ENCODE measurements around the gene DLG5. TPM values are rescaled to one million over a fixed set of nuclear protein-coding genes. Genes with fewer than 3 reads are reported as not detected.

Gene DLG5
- total RNA-seq, 1 experiment from 2014 or later = 127 TPM

- H3K36me3 Mint-ChIP-seq (ENCODE audit: insufficient read depth, unreplicated experiment) = peaks cover 36% of the 10 kb centered on the region
- H3K27me3 Mint-ChIP-seq (ENCODE audit: insufficient read depth, unreplicated experiment) = no peaks in the 10 kb centered on the region
- no peak for DNase-seq (ENCODE audit: unreplicated experiment)
- BruUV-seq (replicated peaks) = no TSS peak
- H3K4me3 Mint-ChIP-seq (ENCODE audit: unreplicated experiment) = peak overlapping the region; percentile 90
- ChIA-PET CTCF (interaction anchor here (1.7 kb wide), 1 partner anchor 24 kb away, joined by 6 read pairs; no protein-coding TSS in a partner anchor), POLR2A (interaction anchor here (1.0 to 6.4 kb wide), 6 partner anchors 9 to 51 kb away, joined by 3 to 79 read pairs (median 5); no protein-coding TSS in a partner anchor)
- TF ChIP-seq CTCF (IDR thresholded peaks at IDR 0.05; ENCODE audit: unreplicated experiment) = no peak
- peaks cover 53% of the 10 kb centered on the region for H3K4me1 Mint-ChIP-seq (ENCODE audit: insufficient read depth, unreplicated experiment)
- peak overlapping the region; percentile 69 for H3K27ac Mint-ChIP-seq (ENCODE audit: low read depth, unreplicated experiment)
- intact Hi-C loops (cut with micrococcal nuclease) = loop anchor here (10.0 kb wide), 1 partner anchor 48 kb away; no protein-coding TSS in a partner anchor
- H3K9me3 Mint-ChIP-seq (ENCODE audit: unreplicated experiment) = no peaks in the 10 kb centered on the region
Measured at GRCh38 chr10:77922566-77923179, 3.9 kb downstream of the DLG5 start.

GRCh38 chr10:77922055-77922454, 4.5 kb downstream of the DLG5 start:
- peak overlapping the region; percentile 90 for H3K4me3 Mint-ChIP-seq (ENCODE audit: unreplicated experiment)
- ChIA-PET POLR2A (interaction anchor here (1.0 to 1.9 kb wide), 5 partner anchors 8 to 49 kb away, joined by 3 to 10 read pairs (median 6); no protein-coding TSS in a partner anchor), CTCF (interaction anchor here (0.5 to 1.7 kb wide), 3 partner anchors 23 to 75 kb away, joined by 3 to 6 read pairs (median 4); no protein-coding TSS in a partner anchor)
- no TSS peak for BruUV-seq (replicated peaks)
- peaks cover 48% of the 10 kb centered on the region for H3K4me1 Mint-ChIP-seq (ENCODE audit: insufficient read depth, unreplicated experiment)
- no peaks in the 10 kb centered on the region for H3K27me3 Mint-ChIP-seq (ENCODE audit: insufficient read depth, unreplicated experiment)
- DNase-seq (ENCODE audit: unreplicated experiment) = no peak
- H3K27ac Mint-ChIP-seq (ENCODE audit: low read depth, unreplicated experiment) = peak overlapping the region; percentile 69
- no peaks in the 10 kb centered on the region for H3K9me3 Mint-ChIP-seq (ENCODE audit: unreplicated experiment)
- peaks cover 42% of the 10 kb centered on the region for H3K36me3 Mint-ChIP-seq (ENCODE audit: insufficient read depth, unreplicated experiment)
- intact Hi-C loops (cut with micrococcal nuclease) = loop anchor here (10.0 kb wide), 1 partner anchor 47 kb away; no protein-coding TSS in a partner anchor
- TF ChIP-seq CTCF (IDR thresholded peaks at IDR 0.05; ENCODE audit: unreplicated experiment) = no peak

DNA sequence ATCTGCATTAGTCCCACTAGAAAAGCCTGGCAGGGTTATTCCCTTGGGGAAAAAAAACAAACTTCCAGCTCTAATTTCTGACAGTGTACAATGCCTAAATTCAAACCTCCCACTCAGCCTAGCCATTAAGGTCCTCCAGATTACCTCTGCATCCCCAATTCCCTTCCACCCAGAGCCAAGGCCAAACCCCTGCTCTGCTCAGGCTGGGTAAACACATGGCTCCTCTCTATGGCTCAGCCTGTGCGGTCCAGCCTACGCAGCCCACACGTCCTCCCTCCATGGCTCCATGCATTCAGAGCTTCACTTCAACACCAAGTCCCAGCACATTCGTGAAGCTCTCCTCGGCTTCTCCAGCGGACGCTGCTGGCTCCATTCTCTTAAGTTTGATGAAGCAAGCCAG, 5.2 kb downstream of the DLG5 start:
- Mint-ChIP-seq H3K36me3 (ENCODE audit: insufficient read depth, unreplicated experiment) (peaks cover 46% of the 10 kb centered on the region), H3K27me3 (ENCODE audit: insufficient read depth, unreplicated experiment) (no peaks in the 10 kb centered on the region), H3K4me3 (ENCODE audit: unreplicated experiment) (peak overlapping the region; percentile 90), H3K27ac (ENCODE audit: low read depth, unreplicated experiment) (peak overlapping the region; percentile 46), H3K4me1 (ENCODE audit: insufficient read depth, unreplicated experiment) (peaks cover 48% of the 10 kb centered on the region), H3K9me3 (ENCODE audit: unreplicated experiment) (no peaks in the 10 kb centered on the region)
- no peak for TF ChIP-seq CTCF (IDR thresholded peaks at IDR 0.05; ENCODE audit: unreplicated experiment)
- no peak for DNase-seq (ENCODE audit: unreplicated experiment)
- BruUV-seq (replicated peaks) = no TSS peak
- intact Hi-C loops (cut with micrococcal nuclease) = loop anchor here (10.0 kb wide), 1 partner anchor 47 kb away; no protein-coding TSS in a partner anchor
- ChIA-PET CTCF (interaction anchor here (0.6 to 2.0 kb wide), 5 partner anchors 13 to 43 kb away, joined by 3 to 6 read pairs (median 5); no protein-coding TSS in a partner anchor), POLR2A (interaction anchor here (0.7 to 3.3 kb wide), 8 partner anchors 11 to 74 kb away, joined by 3 to 11 read pairs (median 4); no protein-coding TSS in a partner anchor)

GRCh38 chr10:77920495-77920894, 6.1 kb downstream of the DLG5 start:
- no peak for DNase-seq (ENCODE audit: unreplicated experiment)
- intact Hi-C loops (cut with micrococcal nuclease) = loop anchor here (10.0 kb wide), 1 partner anchor 46 kb away; no protein-coding TSS in a partner anchor
- POLR2A ChIA-PET = interaction anchor here (0.7 to 3.3 kb wide), 12 partner anchors 11 to 73 kb away, joined by 3 to 11 read pairs (median 7); no protein-coding TSS in a partner anchor
- peaks cover 48% of the 10 kb centered on the region for H3K4me1 Mint-ChIP-seq (ENCODE audit: insufficient read depth, unreplicated experiment)
- CTCF ChIA-PET = interaction anchor here (0.6 to 2.0 kb wide), 6 partner anchors 9 to 54 kb away, joined by 3 to 5 read pairs (median 4); no protein-coding TSS in a partner anchor
- no peaks in the 10 kb centered on the region for H3K9me3 Mint-ChIP-seq (ENCODE audit: unreplicated experiment)
- peaks cover 52% of the 10 kb centered on the region for H3K36me3 Mint-ChIP-seq (ENCODE audit: insufficient read depth, unreplicated experiment)
- no TSS peak for BruUV-seq (replicated peaks)
- peak overlapping the region; percentile 46 for H3K27ac Mint-ChIP-seq (ENCODE audit: low read depth, unreplicated experiment)
- no peaks in the 10 kb centered on the region for H3K27me3 Mint-ChIP-seq (ENCODE audit: insufficient read depth, unreplicated experiment)
- H3K4me3 Mint-ChIP-seq (ENCODE audit: unreplicated experiment) = peak overlapping the region; percentile 19
- no peak for TF ChIP-seq CTCF (IDR thresholded peaks at IDR 0.05; ENCODE audit: unreplicated experiment)

Data from MCF 10A (cell line).